Tibial nerve (tissue), 4 donors: ENCODE data around the gene POMP. TPM values are rescaled to one million over a fixed set of nuclear protein-coding genes. Genes with fewer than 3 reads are reported as not detected.

ENCODE experiments used
- DNase-seq, 2 donors: peaks; one replicate each; pipeline ENCODE4 v3.0.0-alpha.2; 2019; ENCODE audit warnings: low spot score in 2 of 2
- H3K27ac ChIP-seq, 4 donors: fragments of 200-600 bp; sonication (generic) in 3 of 4; one replicate each; pipeline ENCODE4 v1.5.1; 2017 to 2019; ENCODE audit warnings: mild to moderate bottlenecking in 1 of 4
- H3K27me3 ChIP-seq, 2 donors: fragments of 200-600 bp; sonication (generic) in 1 of 2; one replicate each; pipeline versions ENCODE4 v1.5.1 to v1.6.0; 2017 to 2019
- H3K36me3 ChIP-seq, 3 donors: fragments of 200-600 bp; sonication (generic); one replicate each; pipeline ENCODE4 v1.5.1; 2018 to 2019
- H3K4me1 ChIP-seq, 4 donors: fragments of 200-600 bp; sonication (generic) in 3 of 4; one replicate each; pipeline ENCODE4 v1.5.1; 2017 to 2019
- H3K4me3 ChIP-seq, 4 donors: fragments of 200-600 bp; sonication (generic) in 3 of 4; one replicate each; pipeline ENCODE4 v1.5.1; 2017 to 2019; ENCODE audit warnings: mild to moderate bottlenecking in 1 of 4, moderate library complexity in 1 of 4
- H3K9me3 ChIP-seq, 4 donors: fragments of 200-600 bp; sonication (generic) in 3 of 4; one replicate each; pipeline ENCODE4 v1.5.1; 2017 to 2019
- CTCF ChIP-seq, 5 experiments: fragments of 200-600 bp in 3 of 5; fragments of 450-650 bp in 2 of 5; sonication (generic) in 3 of 5; IDR thresholded peaks; one replicate each; pipeline ENCODE4 v1.5.1; 2016 to 2019; ENCODE audit warnings: antibody characterized with exemption in 5 of 5, mild to moderate bottlenecking in 3 of 5, moderate library complexity in 2 of 5
- EP300 ChIP-seq, 2 donors: sonication (generic); formaldehyde crosslinking; IDR thresholded peaks; one replicate each; pipeline ENCODE4 v1.6.1; 2017; ENCODE audit warnings: antibody characterized with exemption in 2 of 2, mild to moderate bottlenecking in 1 of 2
- POLR2A ChIP-seq, 2 donors: fragments of 450-650 bp; IDR thresholded peaks; one replicate each; pipeline ENCODE4 v1.6.1; 2017; ENCODE audit warnings: antibody characterized with exemption in 2 of 2, mild to moderate bottlenecking in 2 of 2, moderate library complexity in 2 of 2
- WGBS, 2 donors: methylation state at CpG; one replicate each; pipeline ENCODE4 v1.1.5; 2018; 5-methylcytosine and 5-hydroxymethylcytosine counted together
- total RNA-seq, 4 donors: library from RNA; depleted of rRNA; stranded (reverse); fragments of >200 nt; gene quantifications; one replicate each; pipeline ENCODE4 v1.1.0, GENCODE V29; 2016

POMP gene
- total RNA-seq, 4 donors from 2014 or later = 37.5 to 60.3 (median 52.0) TPM

- no peaks in the 10 kb centered on the region for H3K27me3 ChIP-seq
- H3K4me1 ChIP-seq = no peaks in the 10 kb centered on the region
- WGBS, 2 donors = 68 to 71% methylated on average over 4 of the region's 4 CpGs
- no peak overlapping the region for H3K27ac ChIP-seq
- no peak for TF ChIP-seq CTCF (IDR thresholded peaks at IDR 0.05)
- TF ChIP-seq EP300 (IDR thresholded peaks at IDR 0.05) = no peak
- H3K9me3 ChIP-seq = no peaks in the 10 kb centered on the region
- H3K4me3 ChIP-seq = no peak overlapping the region
- no peaks in the 10 kb centered on the region for H3K36me3 ChIP-seq
- no peak for DNase-seq
Measured at GRCh38 chr13:28613562-28613961, 45.4 kb upstream of the POMP start.

GRCh38 chr13:28615916-28616446, 42.9 kb upstream of the POMP start:
- Histone ChIP-seq H3K36me3 (no peaks in the 10 kb centered on the region), H3K4me3 (no peak overlapping the region), H3K9me3 (no peaks in the 10 kb centered on the region), H3K27ac (no peak overlapping the region), H3K4me1 (no peaks in the 10 kb centered on the region), H3K27me3 (no peaks in the 10 kb centered on the region)
- DNase-seq = no peak
- TF ChIP-seq CTCF (IDR thresholded peaks at IDR 0.05) = no peak
- no peak for TF ChIP-seq EP300 (IDR thresholded peaks at IDR 0.05)
- TF ChIP-seq POLR2A (IDR thresholded peaks at IDR 0.05) = no peak
- 89 to 92% methylated on average over 2 of the region's 2 CpGs for WGBS, 2 donors

- Histone ChIP-seq H3K27me3 (no peaks in the 10 kb centered on the region), H3K9me3 (no peaks in the 10 kb centered on the region), H3K27ac (no peak overlapping the region), H3K36me3 (no peaks in the 10 kb centered on the region), H3K4me3 (no peak overlapping the region), H3K4me1 (no peaks in the 10 kb centered on the region)
- TF ChIP-seq EP300 (IDR thresholded peaks at IDR 0.05) (no peak), CTCF (IDR thresholded peaks at IDR 0.05) (no peak), POLR2A (IDR thresholded peaks at IDR 0.05) (no peak)
- 61 to 72% methylated on average over 31 of the region's 31 CpGs for WGBS, 2 donors
- no peak for DNase-seq
Measured at GRCh38 chr13:28618230-28618994, 40.5 kb upstream of the POMP start.

- WGBS, 2 donors = 84 to 86% methylated on average over 8 of the region's 8 CpGs
- no peak overlapping the region for H3K4me3 ChIP-seq
- H3K27me3 ChIP-seq = no peaks in the 10 kb centered on the region
Measured at GRCh38 chr13:28620011-28620830, 38.7 kb upstream of the POMP start.

More at GRCh38 chr13:28620011-28620830, 38.7 kb upstream of the POMP start:
- H3K4me1 ChIP-seq = peaks cover 0 to 5% (median 0%) of the 10 kb centered on the region in 4 donors
- TF ChIP-seq EP300 (IDR thresholded peaks at IDR 0.05) = no peak
- no peak for TF ChIP-seq CTCF (IDR thresholded peaks at IDR 0.05)
- TF ChIP-seq POLR2A (IDR thresholded peaks at IDR 0.05) = no peak
- no peaks in the 10 kb centered on the region for H3K36me3 ChIP-seq
- no peak for DNase-seq
- H3K27ac ChIP-seq = no peak overlapping the region
- no peaks in the 10 kb centered on the region for H3K9me3 ChIP-seq
